ENCODE data around the gene GPC5. TPM values are rescaled to one million over a fixed set of nuclear protein-coding genes. Genes with fewer than 3 reads are reported as not detected.

Gene GPC5
- total and polyA plus RNA-seq, 11 donors: 0.14 to 2.9 (median 0.84) TPM; not detected in 1

GRCh38 chr13:92172191-92172590 lies 773.8 kb downstream of the GPC5 start:
- Histone ChIP-seq H3K36me3 (no peaks in the 10 kb centered on the region), H3K27me3 (no peaks in the 10 kb centered on the region), H3K27ac (no peak overlapping the region), H3K9me3 (no peaks in the 10 kb centered on the region), H3K4me1 (no peaks in the 10 kb centered on the region), H3K4me3 (no peak overlapping the region)
- ATAC-seq: no peak
- no peak for DNase-seq
- WGBS, 4 donors: 59 to 76% (median 63%) methylated on average over 1 of the region's 1 CpG
- TF ChIP-seq POLR2A (IDR thresholded peaks at IDR 0.05) (no peak), CTCF (IDR thresholded peaks at IDR 0.05) (no peak)
- intact Hi-C loops (cut with DNase I): no loop called here

DNA sequence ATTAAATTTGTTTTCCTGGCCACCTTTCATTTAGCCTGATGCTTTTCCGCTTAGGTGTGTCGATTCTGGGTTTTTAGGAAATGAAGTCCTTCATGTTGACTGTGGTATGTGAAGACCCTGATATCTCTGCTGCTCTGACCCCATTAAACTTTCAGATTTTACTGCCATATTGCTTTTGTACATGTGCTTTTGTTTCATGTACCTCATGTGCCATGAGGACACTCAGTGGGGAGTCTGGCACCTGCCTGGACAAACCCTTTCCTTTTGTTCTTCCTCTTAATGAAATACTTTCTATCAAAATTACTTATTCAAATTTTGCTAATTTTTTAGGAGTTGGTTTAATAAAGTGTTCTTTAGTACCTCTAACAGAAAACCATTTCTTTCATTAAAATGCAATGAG lies 774.8 kb downstream of the GPC5 start:
- no peak overlapping the region for H3K4me3 ChIP-seq
- H3K27ac ChIP-seq: no peak overlapping the region
- ATAC-seq (no peak), DNase-seq (no peak)
- no peaks in the 10 kb centered on the region for H3K36me3 ChIP-seq
- TF ChIP-seq POLR2A (IDR thresholded peaks at IDR 0.05): no peak
- no peak for TF ChIP-seq CTCF (IDR thresholded peaks at IDR 0.05)
- no peaks in the 10 kb centered on the region for H3K9me3 ChIP-seq
- no peaks in the 10 kb centered on the region for H3K4me1 ChIP-seq
- no peaks in the 10 kb centered on the region for H3K27me3 ChIP-seq
- WGBS, 4 donors: 89 to 95% (median 92%) methylated on average over 2 of the region's 2 CpGs
- intact Hi-C loops (cut with DNase I): no loop called here

DNA sequence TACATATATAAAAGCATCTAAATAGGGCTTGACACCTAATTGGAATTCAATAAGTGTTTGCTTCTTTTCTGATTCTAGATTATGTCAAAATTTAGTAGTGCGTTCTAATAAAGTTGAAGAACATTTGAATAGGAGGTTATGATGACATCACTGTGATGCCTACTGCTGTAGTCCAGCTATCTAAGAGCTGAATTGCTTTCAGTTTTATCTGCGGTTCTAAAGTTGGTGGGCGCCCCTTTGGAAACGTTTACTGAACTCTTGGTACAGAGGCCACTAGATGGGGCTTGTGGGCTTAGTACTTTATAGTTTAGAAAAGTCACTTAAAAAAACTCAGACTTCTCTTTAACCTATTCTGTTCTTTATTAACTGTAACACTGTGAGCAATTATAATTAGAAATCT lies 776.9 kb downstream of the GPC5 start:
- H3K27me3 ChIP-seq: no peaks in the 10 kb centered on the region
- no peak overlapping the region for H3K4me3 ChIP-seq
- ATAC-seq (peak in 1 of 4 donors; percentile 58), DNase-seq (peak in 1 of 5 donors; percentile 9)
- intact Hi-C loops (cut with DNase I): no loop called here
- H3K36me3 ChIP-seq: no peaks in the 10 kb centered on the region
- WGBS, 4 donors: 10 to 16% (median 12%) methylated on average over 4 of the region's 4 CpGs
- TF ChIP-seq CTCF (IDR thresholded peaks at IDR 0.05) (peak in 10 of 12 donors; percentile 6 to 47 (median 28)), POLR2A (IDR thresholded peaks at IDR 0.05) (no peak)
- H3K4me1 ChIP-seq: no peaks in the 10 kb centered on the region
- H3K9me3 ChIP-seq: no peaks in the 10 kb centered on the region
- no peak overlapping the region for H3K27ac ChIP-seq

GRCh38 chr13:92177966-92178365 lies 779.5 kb downstream of the GPC5 start:
- ATAC-seq (no peak), DNase-seq (no peak)
- TF ChIP-seq CTCF (IDR thresholded peaks at IDR 0.05) (no peak), POLR2A (IDR thresholded peaks at IDR 0.05) (no peak)
- no peak overlapping the region for H3K27ac ChIP-seq
- no peak overlapping the region for H3K4me3 ChIP-seq
- 70 to 80% (median 73%) methylated on average over 5 of the region's 5 CpGs for WGBS, 4 donors
- intact Hi-C loops (cut with DNase I): no loop called here
- no peaks in the 10 kb centered on the region for H3K4me1 ChIP-seq
- H3K9me3 ChIP-seq: no peaks in the 10 kb centered on the region
- H3K36me3 ChIP-seq: no peaks in the 10 kb centered on the region
- no peaks in the 10 kb centered on the region for H3K27me3 ChIP-seq
